ENCODE results near the gene EFEMP1.

DNA sequence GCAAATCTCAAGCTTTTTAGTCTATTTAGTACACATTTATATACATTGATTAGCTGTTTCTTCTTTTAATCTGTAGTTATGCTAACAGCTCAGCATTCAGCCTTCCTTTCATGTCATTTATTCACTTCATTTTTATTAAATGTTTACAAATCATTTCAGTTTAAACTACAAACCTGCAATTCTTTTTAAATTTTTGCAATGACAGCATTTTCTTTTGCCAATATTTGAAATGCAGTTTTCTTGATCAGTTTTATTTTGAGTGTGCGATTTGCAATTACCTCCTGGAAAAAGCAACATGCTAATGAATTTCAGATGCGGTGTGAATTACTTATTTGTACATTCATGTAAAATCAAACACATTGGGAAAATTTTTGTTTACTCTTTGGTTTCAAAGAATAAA is 13.5 kb downstream of the EFEMP1 start:
- no peak for TF ChIP-seq CTCF (IDR thresholded peaks at IDR 0.05)
- TF ChIP-seq POLR2AphosphoS5 (IDR thresholded peaks at IDR 0.05), result no peak

Measured in upper lobe of left lung (tissue), 4 donors.